ENCODE results near the gene PCARE.
A peak's percentile ranks its signal among the peaks of the same experiment; 100 is the strongest.

The PCARE gene

DNA sequence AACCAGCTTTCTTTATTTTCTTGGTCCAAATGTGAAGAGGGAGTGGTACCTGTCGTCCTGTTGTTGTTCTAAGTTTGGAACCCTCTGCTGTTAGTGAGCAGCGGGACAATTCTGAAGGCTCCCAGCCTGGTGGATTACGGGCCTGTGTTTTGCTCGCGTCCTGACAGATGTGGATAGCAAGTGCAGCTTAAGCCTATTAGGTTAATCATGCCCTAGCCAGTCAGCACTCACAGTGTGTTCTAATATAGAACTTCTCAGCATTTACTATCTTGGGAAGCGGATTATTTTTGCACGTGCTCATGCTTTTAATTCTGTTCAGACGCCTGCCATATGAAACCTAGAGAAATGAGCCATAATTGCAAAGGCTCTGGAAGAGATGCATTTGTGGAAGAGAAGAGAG lies at the start of gene PCARE:
TSS of gene PCARE (minus strand) at position 113 of the 400 bp plus-strand sequence. CDS start 262 bp downstream, outside the sequence.
- no peaks in the 10 kb centered on the region for H3K36me3 ChIP-seq (ENCODE audit: insufficient read depth, low read length)
- H3K4me1 ChIP-seq (ENCODE audit: insufficient read depth, low read length), result no peaks in the 10 kb centered on the region
- no peak within 1 kb of the TSS for H3K9ac ChIP-seq (ENCODE audit: low read depth, low read length)
- no peaks in the 10 kb centered on the region for H3K9me3 ChIP-seq (ENCODE audit: control insufficient read depth, insufficient read depth, low read length)

DNA sequence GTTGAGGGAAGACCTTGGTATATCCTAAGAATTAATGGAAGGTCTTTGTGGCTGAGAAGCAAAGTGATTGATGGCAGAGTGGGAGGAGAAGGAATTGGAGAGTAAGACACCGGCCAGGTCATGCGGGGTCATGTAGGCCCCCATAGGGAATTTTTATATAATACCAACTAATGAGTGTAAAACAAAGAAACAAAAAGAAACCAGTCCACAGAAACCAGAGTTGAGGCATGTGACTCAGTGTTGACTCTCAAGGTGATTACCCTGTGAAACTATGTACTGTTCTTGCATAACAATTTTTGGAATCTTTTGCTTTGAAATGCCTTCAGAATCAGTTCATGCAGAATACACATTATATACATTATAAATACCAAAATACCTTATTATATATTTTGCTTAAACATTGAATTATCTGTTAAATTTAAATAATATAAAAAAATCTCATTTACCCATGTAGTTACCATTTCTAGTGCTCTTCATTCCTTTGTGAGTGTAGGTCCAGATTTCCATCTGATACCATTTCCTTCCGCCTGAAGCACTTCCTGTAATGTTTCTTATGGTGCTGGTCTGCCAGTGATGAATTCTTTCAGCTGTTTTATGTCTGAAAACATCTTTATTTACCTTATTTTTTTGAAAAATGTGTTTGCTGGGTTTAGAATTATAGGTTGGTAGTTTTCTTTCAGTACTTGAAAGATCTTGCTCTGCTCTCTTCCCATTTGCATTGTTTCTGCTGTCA lies 49.5 kb upstream of the PCARE start:
- Histone ChIP-seq H3K9me3 (ENCODE audit: control insufficient read depth, insufficient read depth, low read length) (peaks cover 13% of the 10 kb centered on the region), H3K9ac (ENCODE audit: low read depth, low read length) (no peak overlapping the region), H3K4me1 (ENCODE audit: insufficient read depth, low read length) (no peaks in the 10 kb centered on the region), H3K36me3 (ENCODE audit: insufficient read depth, low read length) (no peaks in the 10 kb centered on the region)

DNA sequence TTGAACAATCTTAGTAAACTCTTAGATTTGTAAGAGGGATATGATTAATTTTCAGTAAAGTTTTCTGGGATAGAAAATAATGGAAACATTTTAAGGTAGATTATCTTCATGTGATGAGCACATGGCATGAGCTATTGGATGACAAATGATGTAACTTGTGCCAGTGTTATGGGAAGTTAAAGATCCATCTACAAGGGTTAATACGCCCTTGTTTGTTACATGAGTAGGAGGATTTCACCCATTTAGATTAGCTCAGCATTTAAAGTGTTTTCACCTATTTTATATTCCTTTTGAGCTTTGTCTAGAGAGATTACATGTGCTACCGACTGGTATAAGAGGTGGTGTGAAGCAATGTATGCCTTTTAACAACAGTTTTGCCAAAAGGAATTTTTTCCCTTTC lies 46.5 kb upstream of the PCARE start:
- H3K4me1 ChIP-seq (ENCODE audit: insufficient read depth, low read length), result no peaks in the 10 kb centered on the region
- H3K9me3 ChIP-seq (ENCODE audit: control insufficient read depth, insufficient read depth, low read length), result peaks cover 13% of the 10 kb centered on the region
- H3K36me3 ChIP-seq (ENCODE audit: insufficient read depth, low read length), result no peaks in the 10 kb centered on the region
- no peak overlapping the region for H3K9ac ChIP-seq (ENCODE audit: low read depth, low read length)

DNA sequence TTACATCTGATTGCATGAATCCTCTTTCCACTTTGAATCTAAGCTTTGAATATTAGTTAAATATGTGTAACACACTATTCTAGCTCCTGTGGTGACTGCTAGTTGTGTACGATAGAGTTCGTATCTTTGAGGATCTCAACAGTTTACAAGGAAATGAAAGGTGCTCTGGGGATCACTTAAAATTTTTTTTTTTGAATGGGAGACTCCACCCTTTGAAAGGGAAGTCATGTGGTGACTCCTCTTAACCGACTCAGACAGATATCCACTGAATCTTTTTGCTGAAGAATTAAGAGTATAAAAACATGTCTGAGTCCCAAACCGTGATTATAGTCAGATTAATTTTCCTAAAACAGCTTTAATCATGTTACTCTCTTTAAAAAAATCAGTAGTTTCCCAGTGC lies 44.9 kb upstream of the PCARE start:
- Histone ChIP-seq H3K9me3 (ENCODE audit: control insufficient read depth, insufficient read depth, low read length) (peaks cover 10% of the 10 kb centered on the region), H3K36me3 (ENCODE audit: insufficient read depth, low read length) (no peaks in the 10 kb centered on the region), H3K4me1 (ENCODE audit: insufficient read depth, low read length) (no peaks in the 10 kb centered on the region), H3K9ac (ENCODE audit: low read depth, low read length) (no peak overlapping the region)

DNA sequence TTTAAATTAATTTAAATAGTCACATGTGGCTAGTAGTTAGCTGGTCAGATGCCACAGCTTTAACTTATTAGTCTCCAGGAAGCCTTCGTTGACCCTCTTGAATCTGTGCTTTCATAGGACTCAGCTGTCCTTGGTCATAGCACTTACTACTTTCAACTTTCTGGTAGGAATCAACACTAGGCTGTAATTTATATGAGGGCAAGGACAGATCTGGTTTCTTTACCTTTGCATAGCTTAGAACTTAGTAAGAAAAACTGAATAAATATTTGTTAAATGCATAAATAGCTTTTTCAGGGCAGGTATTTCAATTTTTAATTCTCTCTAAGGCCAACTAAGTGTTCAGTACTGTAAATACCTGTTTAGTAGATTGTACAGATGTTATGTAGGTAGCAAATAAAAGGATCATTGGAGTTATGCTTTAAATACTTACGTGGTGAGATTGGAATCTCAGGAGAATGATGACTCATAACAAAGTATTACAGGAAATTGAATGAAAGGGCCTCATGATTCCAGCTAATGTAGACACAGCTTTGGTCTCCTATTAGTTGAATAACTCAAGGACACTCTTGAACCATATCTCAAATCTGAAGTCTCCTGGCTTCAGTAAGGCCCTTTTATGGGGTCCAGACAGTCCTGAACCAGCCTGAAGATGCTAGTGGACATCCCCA lies 43.4 kb upstream of the PCARE start:
- no peaks in the 10 kb centered on the region for H3K9me3 ChIP-seq (ENCODE audit: control insufficient read depth, insufficient read depth, low read length)
- no peaks in the 10 kb centered on the region for H3K36me3 ChIP-seq (ENCODE audit: insufficient read depth, low read length)
- H3K4me1 ChIP-seq (ENCODE audit: insufficient read depth, low read length), result no peaks in the 10 kb centered on the region
- no peak overlapping the region for H3K9ac ChIP-seq (ENCODE audit: low read depth, low read length)

DNA sequence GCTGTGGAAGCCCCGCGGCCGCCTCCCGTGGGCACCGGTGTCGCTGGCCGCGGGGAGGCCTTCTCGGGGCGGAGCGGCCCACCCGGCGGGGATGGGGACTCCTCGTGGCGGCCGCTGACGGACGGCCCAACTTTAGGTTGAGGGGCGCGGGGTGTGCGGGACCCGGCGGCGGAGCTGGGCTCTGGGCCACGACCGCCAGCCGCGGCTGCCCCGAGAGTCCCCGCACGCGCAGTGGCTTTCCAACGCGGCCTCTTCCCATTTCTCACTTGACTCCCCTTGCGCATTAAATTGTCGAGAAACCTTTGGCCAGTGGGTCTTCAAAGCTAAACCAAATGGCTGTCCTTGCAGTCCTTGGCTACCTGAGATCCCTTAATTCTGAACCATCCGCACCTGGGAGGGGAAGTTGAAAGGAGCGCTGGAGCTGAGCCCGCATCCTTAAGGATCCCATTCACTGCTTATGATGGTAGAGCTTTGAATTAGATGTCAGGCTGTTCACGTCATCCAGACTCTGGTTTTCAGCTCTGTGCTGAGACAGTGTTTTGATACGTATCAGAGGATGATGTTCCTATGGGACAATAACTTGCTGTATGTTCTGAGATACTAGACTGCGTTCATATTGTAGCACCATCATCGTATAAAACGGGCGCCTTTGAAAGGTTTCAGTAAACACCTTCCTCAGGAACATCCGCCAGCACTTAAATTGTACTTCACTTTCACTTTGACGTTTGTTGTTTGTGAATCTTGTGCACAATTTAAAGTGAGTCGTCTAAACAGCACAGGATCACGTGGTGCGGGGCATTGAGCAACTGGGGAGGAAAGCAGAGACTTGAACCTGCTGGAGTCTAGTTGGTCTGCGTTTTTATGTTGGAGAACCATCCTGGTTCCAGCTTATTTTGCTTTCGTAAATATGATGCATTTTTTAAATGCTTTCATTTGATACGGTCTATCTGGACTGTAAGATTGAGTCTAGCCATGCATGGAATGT lies 41.8 kb upstream of the PCARE start:
- Histone ChIP-seq H3K9me3 (ENCODE audit: control insufficient read depth, insufficient read depth, low read length) (no peaks in the 10 kb centered on the region), H3K36me3 (ENCODE audit: insufficient read depth, low read length) (no peaks in the 10 kb centered on the region), H3K4me1 (ENCODE audit: insufficient read depth, low read length) (no peaks in the 10 kb centered on the region), H3K9ac (ENCODE audit: low read depth, low read length) (peak overlapping the region; percentile 66; the same call in 1 of the 2 replicates)

DNA sequence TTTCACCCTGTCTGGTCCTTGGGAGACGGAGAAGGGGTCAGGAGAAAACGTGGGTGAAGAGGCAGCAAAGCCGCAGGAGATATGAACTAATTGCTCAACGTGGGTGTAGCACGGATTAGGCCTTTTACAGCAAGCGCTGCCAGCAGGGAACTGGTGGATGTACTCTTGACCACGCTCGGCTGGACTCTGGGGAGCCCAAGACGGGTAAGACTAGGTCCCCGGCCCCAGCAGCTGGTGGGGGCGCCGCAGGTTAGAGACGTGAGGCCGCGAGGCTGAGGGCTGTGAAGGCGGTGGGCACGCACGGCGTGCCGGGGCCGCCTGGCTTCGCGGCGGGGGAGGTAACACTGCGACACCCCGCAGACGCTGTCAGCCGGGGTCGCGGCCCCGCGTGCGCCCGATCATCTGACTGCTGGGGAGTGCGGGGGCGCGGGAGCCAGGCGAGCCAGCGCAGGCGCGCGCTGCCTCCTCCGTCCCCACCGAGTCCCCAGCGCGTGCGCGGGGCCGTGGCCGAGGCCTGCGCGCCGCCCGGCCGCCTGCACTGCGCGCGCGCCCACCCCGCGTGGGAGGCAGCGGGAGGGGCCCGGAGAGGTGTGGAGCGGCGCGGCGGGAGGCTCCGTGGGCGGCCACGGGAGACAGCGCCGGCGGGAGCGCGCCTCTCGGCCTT lies 40.8 kb upstream of the PCARE start, which contains the start of gene CLIP4:
TSS of gene CLIP4 (plus strand) at position 470 of the 664 bp plus-strand sequence. CDS start 5,974 bp downstream, outside the sequence.
- Histone ChIP-seq H3K9ac (ENCODE audit: low read depth, low read length) (peak within 1 kb of the TSS; percentile 66; the same call in 1 of the 2 replicates), H3K36me3 (ENCODE audit: insufficient read depth, low read length) (no peaks in the 10 kb centered on the region), H3K4me1 (ENCODE audit: insufficient read depth, low read length) (no peaks in the 10 kb centered on the region), H3K9me3 (ENCODE audit: control insufficient read depth, insufficient read depth, low read length) (no peaks in the 10 kb centered on the region)

DNA sequence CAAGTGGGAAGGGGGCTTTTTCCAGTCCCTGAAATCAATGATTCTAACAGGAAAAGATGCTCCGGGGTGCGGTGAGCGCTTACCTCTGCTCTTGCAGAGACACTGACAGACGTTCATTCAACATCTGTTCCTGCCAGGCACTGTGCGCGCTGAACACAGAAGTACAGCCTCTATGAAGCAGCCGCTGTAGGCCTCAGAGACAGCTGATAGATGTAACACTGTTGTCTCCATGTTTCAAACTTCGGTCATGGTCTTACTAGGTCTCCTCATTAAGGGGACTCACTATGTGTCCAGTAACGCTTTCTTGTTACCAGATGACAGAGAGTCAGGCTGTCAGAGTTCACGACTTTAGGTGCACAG lies 40.2 kb upstream of the PCARE start:
- no peaks in the 10 kb centered on the region for H3K4me1 ChIP-seq (ENCODE audit: insufficient read depth, low read length)
- no peaks in the 10 kb centered on the region for H3K36me3 ChIP-seq (ENCODE audit: insufficient read depth, low read length)
- H3K9ac ChIP-seq (ENCODE audit: low read depth, low read length), result 0 out of 2 replicates have a peak overlapping the region, but pooled peaks have one; percentile 66
- no peaks in the 10 kb centered on the region for H3K9me3 ChIP-seq (ENCODE audit: control insufficient read depth, insufficient read depth, low read length)

DNA sequence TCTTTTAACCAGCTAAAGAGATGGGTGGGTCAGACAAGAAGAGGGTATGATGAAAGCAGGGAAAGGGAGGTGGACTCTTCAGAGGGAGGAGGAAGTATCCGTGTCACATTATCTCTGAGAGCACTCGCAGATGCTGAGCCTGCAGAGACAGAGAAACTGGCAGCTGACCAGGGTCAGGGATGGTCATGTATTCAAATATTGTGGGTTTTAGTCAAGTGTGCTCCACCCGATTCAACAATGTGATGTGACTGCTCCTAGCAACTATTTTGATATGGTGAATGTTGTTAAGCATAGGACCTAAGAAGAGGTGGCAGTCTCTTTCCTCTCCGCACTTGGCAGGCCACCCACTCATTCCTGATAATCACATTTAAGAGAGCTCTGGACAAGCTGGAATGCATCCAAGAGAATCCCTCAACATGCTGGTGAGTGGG lies 39.6 kb upstream of the PCARE start:
- Histone ChIP-seq H3K9me3 (ENCODE audit: control insufficient read depth, insufficient read depth, low read length) (no peaks in the 10 kb centered on the region), H3K9ac (ENCODE audit: low read depth, low read length) (no peak overlapping the region), H3K36me3 (ENCODE audit: insufficient read depth, low read length) (no peaks in the 10 kb centered on the region)

DNA sequence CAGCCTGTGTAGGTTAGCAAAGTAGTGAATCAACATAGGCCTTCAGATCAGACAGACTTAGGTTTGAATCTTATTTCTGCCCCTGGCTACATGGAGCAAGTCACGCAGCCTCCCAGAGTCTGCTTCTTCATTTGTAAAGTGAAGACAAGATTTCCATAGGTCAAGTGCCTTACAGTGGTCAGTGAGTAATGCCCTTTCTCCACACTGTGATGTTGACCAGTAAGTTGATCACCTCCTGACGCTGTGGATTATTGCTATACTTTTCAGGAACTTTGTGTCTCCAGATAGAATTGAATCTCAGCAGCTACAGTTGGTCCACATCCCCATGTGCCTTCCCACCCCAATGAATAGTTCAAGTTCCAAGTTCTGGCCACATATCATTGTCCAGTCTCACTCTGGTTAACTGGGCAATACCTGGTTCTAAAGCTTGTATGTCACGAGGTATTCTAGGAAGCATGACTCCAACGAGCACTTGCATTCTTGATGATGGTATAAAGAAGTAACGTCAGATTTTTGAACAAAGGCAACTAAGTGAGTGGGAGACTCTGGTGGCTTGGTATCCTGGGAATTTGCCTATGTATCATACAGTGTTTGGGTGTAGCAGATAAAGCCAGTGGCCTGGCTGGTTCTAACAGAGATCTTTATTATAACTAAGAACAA lies 38.8 kb upstream of the PCARE start:
- no peaks in the 10 kb centered on the region for H3K9me3 ChIP-seq (ENCODE audit: control insufficient read depth, insufficient read depth, low read length)
- no peaks in the 10 kb centered on the region for H3K4me1 ChIP-seq (ENCODE audit: insufficient read depth, low read length)
- H3K36me3 ChIP-seq (ENCODE audit: insufficient read depth, low read length), result no peaks in the 10 kb centered on the region
- no peak overlapping the region for H3K9ac ChIP-seq (ENCODE audit: low read depth, low read length)

More for the DNA sequence above, 39.6 kb upstream of the PCARE start:
- no peaks in the 10 kb centered on the region for H3K4me1 ChIP-seq (ENCODE audit: insufficient read depth, low read length)

DNA sequence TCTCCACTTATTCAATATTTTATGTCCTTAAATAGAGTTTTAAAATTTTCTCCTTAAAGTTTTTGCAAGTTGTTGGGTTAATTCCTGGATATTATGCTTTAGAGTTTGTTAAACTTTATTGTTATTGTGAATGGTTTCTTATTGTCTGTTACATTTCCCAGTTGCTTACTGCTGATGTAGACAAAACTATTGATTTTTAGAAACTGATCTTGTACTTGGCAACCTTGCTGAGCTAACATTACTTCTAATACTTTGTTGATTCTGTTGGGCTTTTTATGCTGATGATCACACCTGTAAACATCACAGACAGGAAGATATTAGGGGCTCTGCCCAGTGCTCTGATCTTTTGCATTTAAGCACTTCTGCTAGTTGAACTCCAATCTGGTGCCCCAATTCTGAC lies 38.1 kb upstream of the PCARE start:
- Histone ChIP-seq H3K9me3 (ENCODE audit: control insufficient read depth, insufficient read depth, low read length) (no peaks in the 10 kb centered on the region), H3K36me3 (ENCODE audit: insufficient read depth, low read length) (no peaks in the 10 kb centered on the region), H3K9ac (ENCODE audit: low read depth, low read length) (no peak overlapping the region), H3K4me1 (ENCODE audit: insufficient read depth, low read length) (no peaks in the 10 kb centered on the region)

DNA sequence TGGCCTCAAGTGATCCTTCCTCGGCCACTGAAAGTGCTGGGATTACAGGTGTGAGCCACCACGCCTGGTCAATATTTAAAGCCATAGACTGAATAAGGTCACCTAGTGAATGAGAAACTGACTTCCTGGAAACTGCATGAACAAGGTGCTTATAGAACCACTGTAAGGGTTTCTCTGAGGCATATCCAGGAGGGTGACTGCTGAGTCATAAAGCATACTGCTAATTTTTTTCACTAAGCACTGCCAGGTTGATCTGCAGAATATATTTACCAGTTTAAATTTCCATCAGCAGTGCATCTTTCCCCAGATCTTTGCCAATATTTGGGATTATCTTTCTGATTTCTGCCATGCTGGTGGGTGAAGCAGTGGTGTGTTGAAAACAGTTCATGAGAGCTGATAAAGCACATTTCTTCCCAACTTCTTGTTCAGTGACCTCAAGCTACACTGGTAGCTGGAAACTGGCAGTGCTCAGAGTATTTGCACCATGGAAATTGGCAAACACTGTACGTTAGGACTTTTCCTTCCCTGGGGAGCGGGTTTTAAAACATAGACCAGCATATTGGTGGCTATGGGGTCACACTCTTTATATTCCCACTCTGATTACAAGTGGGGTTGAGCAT lies 36.7 kb upstream of the PCARE start:
- Histone ChIP-seq H3K9ac (ENCODE audit: low read depth, low read length) (no peak overlapping the region), H3K9me3 (ENCODE audit: control insufficient read depth, insufficient read depth, low read length) (no peaks in the 10 kb centered on the region), H3K36me3 (ENCODE audit: insufficient read depth, low read length) (no peaks in the 10 kb centered on the region), H3K4me1 (ENCODE audit: insufficient read depth, low read length) (no peaks in the 10 kb centered on the region)

DNA sequence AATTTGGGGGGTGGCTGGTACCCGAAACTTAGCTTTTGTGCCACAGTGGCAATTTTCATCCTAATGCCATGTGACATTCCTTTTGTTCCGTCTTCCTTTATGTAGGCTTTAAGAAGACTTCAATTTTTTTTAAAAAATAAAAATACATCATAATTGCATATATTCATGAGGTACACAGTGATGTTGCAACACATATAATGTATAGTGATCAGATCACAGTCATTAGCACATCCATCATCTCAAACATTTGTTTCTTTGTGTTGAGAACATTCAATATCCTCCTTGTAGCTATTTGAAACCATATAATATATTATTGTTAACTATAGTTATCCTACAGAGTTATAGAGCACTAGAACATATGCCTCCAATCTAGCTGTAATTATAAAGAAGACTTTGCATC lies 34.9 kb upstream of the PCARE start:
- Histone ChIP-seq H3K4me1 (ENCODE audit: insufficient read depth, low read length) (no peaks in the 10 kb centered on the region), H3K9ac (ENCODE audit: low read depth, low read length) (no peak overlapping the region)

More for the DNA sequence above, 34.9 kb upstream of the PCARE start:
- Histone ChIP-seq H3K9me3 (ENCODE audit: control insufficient read depth, insufficient read depth, low read length) (no peaks in the 10 kb centered on the region), H3K36me3 (ENCODE audit: insufficient read depth, low read length) (no peaks in the 10 kb centered on the region)
